Left renal cortex interstitium (tissue), 4 donors: Measurements from ENCODE around the gene LRRC1. TPM values are rescaled to one million over a fixed set of nuclear protein-coding genes. Genes with fewer than 3 reads are reported as not detected.
A peak's percentile ranks its signal among the peaks of the same experiment; 100 is the strongest.
"Not testable (repeated sequence)": the region's sequence is repeated elsewhere in the genome, so short reads cannot be mapped to it uniquely, and the experiment has no call there.

ENCODE experiments used
- DNase-seq, 4 donors: peaks; one replicate each; pipeline ENCODE4 v3.0.0-alpha.2; 2013; ENCODE audit warnings: low read depth in 4 of 4, low spot score in 2 of 4, missing footprints in 1 of 4
- polyA plus RNA-seq, 4 donors: library from polyadenylated mRNA; unstranded; fragments of 120-200 nt; gene quantifications; one replicate each; pipeline ENCODE4 v1.2.1, GENCODE V29; 2013; ENCODE audit not compliant: insufficient read length in 4 of 4

LRRC1 gene
- 10 to 100 TPM; 24.1 to 32.4 (median 25.3) TPM for polyA plus RNA-seq

- peak; percentile 86 to 94 (median 90) for DNase-seq
Observed at GRCh38 chr6:53794720-53795339, at the start of gene LRRC1. Gene LRRC1, plus strand, starts transcription at chr6:53795005. Its CDS starts 252 bp downstream, at chr6:53795257.

DNA sequence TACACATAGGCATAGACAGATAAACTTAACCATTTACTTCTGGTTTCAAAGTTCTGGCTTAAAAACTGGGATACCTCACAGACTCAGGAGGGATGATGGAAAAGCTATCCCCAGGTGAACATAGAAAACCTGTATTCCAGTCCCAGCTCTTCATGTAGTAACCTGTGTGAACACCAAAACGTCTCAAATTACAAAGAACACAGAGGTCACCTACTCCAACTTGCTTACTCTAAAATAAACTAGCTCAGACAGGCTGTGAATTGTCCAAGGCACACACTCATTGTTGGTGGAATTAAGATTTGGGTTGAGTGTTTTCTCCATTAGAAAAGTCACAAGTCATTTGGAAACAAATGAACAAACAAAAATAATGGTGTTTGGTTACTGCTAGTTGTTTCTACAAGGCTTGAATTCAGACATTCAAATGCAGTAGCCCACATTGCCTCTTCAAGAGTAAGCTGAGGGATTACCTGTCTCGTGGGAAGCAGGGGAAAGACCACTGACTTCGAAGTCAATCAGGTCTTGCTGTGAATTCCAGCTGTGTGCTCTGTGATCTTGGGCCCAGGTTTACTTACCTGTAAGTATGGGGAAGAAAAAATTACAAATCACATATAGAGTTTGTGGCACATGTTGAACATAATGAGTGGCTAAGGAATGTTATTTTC is 48.2 kb upstream of the LRRC1 start:
- no peak for DNase-seq

DNA sequence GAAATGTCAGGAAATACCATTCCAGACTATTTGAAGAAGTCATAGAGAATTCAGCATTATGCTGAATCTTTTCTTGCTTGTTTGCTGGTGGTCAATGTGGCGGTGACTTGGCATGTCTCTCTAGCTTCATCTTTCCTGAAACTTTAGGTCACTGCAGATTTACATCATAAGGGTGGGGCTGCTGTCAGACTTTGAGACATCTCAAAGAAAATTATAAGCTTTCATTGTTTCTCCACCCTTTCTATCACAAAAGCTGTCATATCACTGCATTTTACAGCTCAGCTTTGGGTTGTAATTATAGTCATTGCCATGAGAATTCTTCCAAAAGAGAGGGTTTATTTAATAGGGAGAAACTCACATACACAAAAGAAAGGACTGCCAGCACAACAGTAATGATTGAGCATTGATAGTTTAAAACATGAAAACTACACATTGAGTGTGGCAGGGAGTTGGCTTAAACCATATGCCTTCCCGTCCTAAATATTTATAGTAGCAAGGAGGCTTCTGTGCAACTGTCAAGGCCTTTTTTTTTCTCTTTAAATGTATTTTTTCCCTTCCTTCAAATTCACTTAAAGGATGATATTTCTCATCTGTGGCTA is 44.7 kb upstream of the LRRC1 start:
- DNase-seq: no peak

DNA sequence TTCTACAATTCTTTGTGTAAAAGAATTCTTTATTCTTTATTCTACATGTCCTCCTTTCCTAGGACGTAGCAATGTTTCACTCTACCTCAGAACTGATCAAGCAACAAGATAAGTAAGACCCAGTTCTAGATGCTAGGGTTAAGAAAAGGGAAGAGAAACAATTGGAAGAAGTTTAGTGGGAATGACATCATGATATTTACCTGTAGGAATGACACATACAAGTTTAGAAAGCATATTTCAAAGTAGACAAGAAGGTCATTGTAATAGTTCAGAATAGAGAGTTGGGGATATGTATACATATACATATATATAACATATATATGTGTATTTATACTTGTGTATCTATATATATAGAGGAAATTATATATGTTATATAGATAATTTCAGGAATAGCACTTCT is 43.4 kb upstream of the LRRC1 start:
- no peak for DNase-seq

- DNase-seq: no peak
Observed at GRCh38 chr6:53752440-53752839, 42.4 kb upstream of the LRRC1 start.

GRCh38 chr6:53752856-53753255 is 41.9 kb upstream of the LRRC1 start:
- DNase-seq: no peak

GRCh38 chr6:53754330-53754729 is 40.5 kb upstream of the LRRC1 start:
- no peak for DNase-seq

- no peak for DNase-seq
Observed at GRCh38 chr6:53756396-53756795, 38.4 kb upstream of the LRRC1 start.

DNA sequence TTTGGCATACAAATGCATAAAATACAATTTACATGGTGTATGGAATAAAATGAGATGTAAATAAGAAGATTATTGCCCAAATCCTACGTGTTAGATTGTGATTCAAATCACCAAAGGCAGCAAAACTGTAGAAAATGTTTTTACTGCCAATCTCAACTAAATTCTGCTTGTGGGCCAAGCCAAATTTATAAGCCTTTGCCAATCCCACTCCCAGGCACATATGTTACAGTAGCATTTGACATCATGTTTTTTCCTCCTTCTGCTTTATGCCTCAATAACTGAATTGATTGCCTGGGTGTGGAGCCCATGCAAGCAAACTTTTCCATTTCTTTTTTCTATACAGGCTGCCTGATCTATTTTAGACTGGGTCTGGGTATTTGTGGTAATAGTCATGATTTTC is 36.3 kb upstream of the LRRC1 start:
- DNase-seq: no peak

- DNase-seq: no peak
Observed at GRCh38 chr6:53761036-53761435, 33.8 kb upstream of the LRRC1 start.

DNA sequence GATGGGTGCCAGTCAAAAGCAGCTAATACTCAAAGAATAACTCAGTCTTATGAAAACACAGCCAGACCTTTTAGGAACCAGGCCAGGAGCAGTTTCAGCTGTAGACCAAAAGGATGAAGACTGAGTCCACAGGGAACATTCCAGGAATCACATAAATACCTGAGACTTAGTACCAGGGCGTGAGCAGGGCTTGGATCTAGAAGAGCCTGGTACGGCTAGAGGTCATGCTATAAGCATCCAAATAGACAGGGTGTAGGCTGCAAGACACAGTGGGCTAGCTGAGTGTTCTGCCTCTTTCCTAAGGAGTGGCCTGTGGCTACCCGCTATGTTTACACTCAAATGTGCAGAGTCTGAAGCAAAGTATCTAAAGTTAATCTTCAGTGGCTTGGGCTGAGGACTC is 29.5 kb upstream of the LRRC1 start:
- no peak for DNase-seq

- DNase-seq: no peak
Observed at GRCh38 chr6:53766930-53767329, 27.9 kb upstream of the LRRC1 start.

DNA sequence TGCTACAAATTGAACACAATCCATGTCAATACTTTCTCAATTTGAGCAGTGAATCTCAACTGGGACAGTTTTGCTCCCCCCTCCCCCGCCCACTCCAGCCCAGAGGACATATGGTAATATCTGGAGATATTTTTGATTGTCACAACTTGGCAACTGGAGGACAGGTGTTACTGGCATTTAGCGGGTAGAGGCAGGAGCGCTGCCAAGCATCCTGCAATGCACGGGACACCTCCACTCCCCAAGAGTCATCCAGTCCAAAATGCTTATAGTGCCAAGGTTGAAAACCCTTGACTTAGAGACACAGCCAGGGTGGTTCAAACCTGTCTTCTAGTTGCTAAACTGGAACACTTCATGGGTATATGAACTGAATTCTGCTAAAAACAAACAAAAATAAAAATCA is 26.9 kb upstream of the LRRC1 start:
- no peak for DNase-seq

GRCh38 chr6:53768636-53769035 is 26.2 kb upstream of the LRRC1 start:
- no peak for DNase-seq

DNA sequence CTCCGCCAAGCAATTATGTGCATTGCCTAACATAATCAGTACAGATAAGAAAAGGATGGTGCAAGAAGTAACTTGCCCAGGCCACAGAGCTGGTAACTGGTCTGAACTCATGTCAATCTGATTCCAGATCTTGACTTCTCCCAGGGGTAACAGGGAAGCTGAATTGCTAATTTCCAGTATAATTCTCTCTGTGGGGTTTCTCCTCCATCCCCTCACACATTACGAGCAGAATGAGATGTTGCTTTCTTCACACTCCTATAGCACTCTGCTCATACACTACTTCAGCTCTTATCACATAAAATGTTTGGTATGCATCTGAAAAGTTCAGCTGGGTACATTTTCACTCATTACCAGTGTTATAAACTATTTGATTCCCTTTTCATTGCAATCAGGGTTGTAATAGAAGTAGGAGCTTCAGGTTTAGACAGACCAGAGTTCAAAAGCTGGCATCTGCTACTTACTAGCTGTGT is 24.0 kb upstream of the LRRC1 start:
- DNase-seq: no peak

GRCh38 chr6:53771785-53772624 is 22.8 kb upstream of the LRRC1 start:
- DNase-seq: no peak

DNA sequence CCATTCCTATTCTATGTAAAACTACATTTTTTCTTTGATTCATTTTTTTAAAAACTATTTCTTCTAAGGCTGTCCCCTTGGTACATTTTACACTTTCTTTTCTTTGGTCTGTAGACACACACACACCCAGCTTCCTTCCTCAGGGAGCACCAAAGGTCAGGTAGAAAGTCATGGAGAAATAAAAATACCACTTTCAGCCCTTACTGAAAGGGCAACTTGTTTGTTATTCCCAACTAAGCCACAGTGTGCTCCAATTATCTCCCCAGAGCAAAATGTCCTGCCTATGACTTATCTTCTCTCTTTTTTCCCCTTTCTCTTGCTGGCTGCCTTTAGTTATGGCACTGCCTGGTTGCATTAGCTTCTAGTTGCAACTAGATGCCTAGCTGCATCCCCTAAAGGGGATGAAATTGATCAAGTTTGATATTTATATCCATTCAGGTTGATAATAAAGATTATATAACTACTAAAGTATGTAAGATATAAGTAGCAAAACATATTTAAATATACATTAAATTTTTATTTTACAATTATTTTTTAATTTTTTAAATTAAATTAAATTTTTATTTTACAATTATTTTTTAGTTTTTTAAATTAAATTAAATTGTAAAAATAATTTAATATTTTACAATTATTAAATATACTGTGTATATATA is 21.6 kb upstream of the LRRC1 start:
- DNase-seq: no peak

DNA sequence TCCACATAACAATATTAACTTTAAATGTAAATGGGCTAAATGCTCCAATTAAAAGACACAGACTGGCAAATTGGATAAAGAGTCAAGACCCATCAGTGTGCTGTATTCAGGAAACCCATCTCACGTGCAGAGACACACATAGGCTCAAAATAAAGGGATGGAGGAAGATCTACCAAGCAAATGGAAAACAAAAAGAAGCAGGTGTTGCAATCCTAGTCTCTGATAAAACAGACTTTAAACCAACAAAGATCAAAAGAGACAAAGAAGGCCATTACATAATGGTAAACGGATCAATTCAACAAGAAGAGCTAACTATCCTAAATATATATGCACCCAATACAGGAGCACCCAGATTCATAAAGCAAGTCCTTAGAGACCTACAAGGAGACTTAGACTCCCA is 18.7 kb upstream of the LRRC1 start:
- not testable (repeated sequence) for DNase-seq

- DNase-seq: not testable (repeated sequence)
Observed at GRCh38 chr6:53784991-53785390, 9.8 kb upstream of the LRRC1 start.

DNA sequence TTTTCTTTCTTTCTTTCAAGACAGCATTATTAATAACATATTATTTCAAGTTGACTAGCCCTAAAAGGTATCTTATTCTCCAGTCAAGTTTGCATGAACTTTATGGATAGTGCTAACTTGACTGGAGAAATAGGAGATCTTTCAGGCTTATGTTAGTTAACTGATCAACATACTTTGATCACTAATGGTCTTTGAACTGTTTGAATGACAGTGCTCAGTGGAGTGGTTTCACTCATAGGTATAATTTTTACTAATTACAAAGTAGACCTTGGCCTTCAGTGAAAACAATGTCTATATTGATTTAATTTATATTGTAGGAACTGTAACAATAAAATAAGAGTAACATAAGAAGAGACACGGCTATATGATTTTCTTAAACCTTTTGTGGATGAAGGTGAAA is 8.0 kb upstream of the LRRC1 start:
- DNase-seq: no peak

DNA sequence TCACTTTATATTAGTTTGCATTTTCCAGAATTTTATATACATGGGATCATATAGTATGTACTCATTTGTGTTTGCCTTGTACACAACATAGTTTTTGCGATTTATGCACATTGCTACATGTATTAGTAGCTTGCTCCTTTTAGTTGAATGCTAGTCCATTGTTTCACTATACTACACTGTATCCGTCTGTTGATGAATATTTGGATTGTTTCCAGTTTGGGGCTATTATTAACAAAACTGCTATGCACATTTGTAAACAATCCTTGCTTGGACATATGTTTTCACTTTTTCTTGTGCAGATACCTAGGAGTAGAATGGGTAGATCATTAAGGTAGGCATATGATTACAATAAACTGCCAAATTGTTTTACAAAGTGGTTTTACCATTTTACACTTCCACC is 3.9 kb upstream of the LRRC1 start:
- no peak for DNase-seq
